CD8-positive, alpha-beta memory T cell (primary cell): Measurements from ENCODE around the gene ARFIP1. TPM values are rescaled to one million over a fixed set of nuclear protein-coding genes. Genes with fewer than 3 reads are reported as not detected.

Source experiments
- CTCF ChIA-PET: fragments of 350-600 bp; sonication (Branson Sonifier 250); formaldehyde crosslinking; loops from one replicate; lab custom pipeline; 2021; ENCODE audit warnings: antibody characterized with exemption; lab: Charles Lee
- POLR2A ChIA-PET: fragments of 350-600 bp; sonication (Branson Sonifier 250); formaldehyde crosslinking; loops from one replicate; lab custom pipeline; 2021; ENCODE audit warnings: antibody characterized with exemption; lab: Charles Lee
- DNase-seq, 5 donors: peaks; one replicate each; pipeline versions ENCODE4 v3.0.0 to v3.0.0-alpha.2; 2020 to 2022; ENCODE audit warnings: mixed read lengths in 1 of 5
- H3K27ac ChIP-seq: one replicate; pipeline ENCODE4 v1.7.0; 2013; ENCODE audit warnings: low read depth, mild to moderate bottlenecking, low read length, moderate library complexity
- H3K27me3 ChIP-seq: 2 replicates; pipeline ENCODE4 v1.7.0; 2013; ENCODE audit warnings: low read length, mild to moderate bottlenecking; ENCODE audit not compliant: insufficient read depth, poor library complexity, severe bottlenecking
- H3K36me3 ChIP-seq: 2 replicates; pipeline ENCODE4 v1.7.0; 2013; ENCODE audit warnings: mild to moderate bottlenecking, low read length, moderate library complexity; ENCODE audit not compliant: insufficient read depth
- H3K4me1 ChIP-seq: 2 replicates; pipeline ENCODE4 v1.7.0; 2013; ENCODE audit warnings: mild to moderate bottlenecking, low read length, moderate library complexity; ENCODE audit not compliant: insufficient read depth
- H3K4me3 ChIP-seq: 2 replicates; pipeline ENCODE4 v1.7.0; 2013; ENCODE audit warnings: mild to moderate bottlenecking, low read length
- H3K9me3 ChIP-seq: 2 replicates; pipeline ENCODE4 v1.7.0; 2013; ENCODE audit warnings: mild to moderate bottlenecking, low read length
- H3K27ac Mint-ChIP-seq, 8 donors: one replicate each; pipeline ENCODE4 v1.8.0; 2020 to 2021; ENCODE audit warnings: mixed read lengths in 8 of 8, mild to moderate bottlenecking in 6 of 8, inconsistent platforms in 3 of 8, moderate library complexity in 3 of 8
- H3K27me3 Mint-ChIP-seq, 2 donors: one replicate each; pipeline ENCODE4 v1.8.0; 2020 to 2021; ENCODE audit warnings: mixed read lengths in 2 of 2, mild to moderate bottlenecking in 1 of 2, moderate library complexity in 1 of 2
- H3K36me3 Mint-ChIP-seq, 3 donors: one replicate each; pipeline ENCODE4 v1.8.0; 2020 to 2021; ENCODE audit warnings: mixed read lengths in 3 of 3, inconsistent platforms in 1 of 3, mild to moderate bottlenecking in 1 of 3
- H3K4me1 Mint-ChIP-seq, 3 donors: one replicate each; pipeline ENCODE4 v1.8.0; 2020 to 2021; ENCODE audit warnings: mixed read lengths in 3 of 3, inconsistent platforms in 1 of 3, mild to moderate bottlenecking in 1 of 3
- H3K4me3 Mint-ChIP-seq, 7 donors: one replicate each; pipeline ENCODE4 v1.8.0; 2020 to 2021; ENCODE audit warnings: mixed read lengths in 7 of 7, mild to moderate bottlenecking in 6 of 7, moderate library complexity in 4 of 7, inconsistent platforms in 2 of 7
- H3K9me3 Mint-ChIP-seq, 5 donors: one replicate each; pipeline ENCODE4 v1.8.0; 2020 to 2022; ENCODE audit warnings: mixed read lengths in 5 of 5, mild to moderate bottlenecking in 3 of 5, moderate library complexity in 2 of 5, inconsistent platforms in 1 of 5
- polyA plus RNA-seq: library from polyadenylated mRNA; unstranded; fragments of 300-500 nt; fragmentation: Illumina TruSeq; gene quantifications from one replicate; pipeline ENCODE4 v1.2.3, GENCODE V29; 2021
- total RNA-seq, 2 experiments: library from RNA; stranded (reverse); gene quantifications; one replicate each; pipeline ENCODE4 v1.2.3, GENCODE V29; 2021

Gene ARFIP1
- total and polyA plus RNA-seq, 3 experiments from 2014 or later, result 13.1 to 15.3 (median 14.0) TPM

GRCh38 chr4:152954741-152955140, 175.0 kb downstream of the ARFIP1 start:
- ChIA-PET POLR2A (no interaction called here), CTCF (no interaction called here)
- H3K9me3 ChIP-seq, result no peaks in the 10 kb centered on the region
- H3K9me3 Mint-ChIP-seq, result no peaks in the 10 kb centered on the region
- no peak overlapping the region for H3K27ac Mint-ChIP-seq
- no peak overlapping the region for H3K4me3 Mint-ChIP-seq
- H3K27ac ChIP-seq, result no peak overlapping the region
- peaks cover 0 to 8% (median 5%) of the 10 kb centered on the region in 3 donors for H3K4me1 Mint-ChIP-seq
- no peak overlapping the region for H3K4me3 ChIP-seq
- no peak for DNase-seq
- no peaks in the 10 kb centered on the region for H3K36me3 Mint-ChIP-seq
- no peaks in the 10 kb centered on the region for H3K36me3 ChIP-seq
- H3K4me1 ChIP-seq, result no peaks in the 10 kb centered on the region
- H3K27me3 ChIP-seq, result no peaks in the 10 kb centered on the region
- peaks cover 11 to 21% of the 10 kb centered on the region in 2 donors for H3K27me3 Mint-ChIP-seq

- POLR2A ChIA-PET, result no interaction called here
- CTCF ChIA-PET, result interaction anchor here (1.2 kb wide), 1 partner anchor 13 kb away, joined by 3 read pairs; no protein-coding TSS in a partner anchor
- H3K4me1 ChIP-seq, result no peaks in the 10 kb centered on the region
Observed at GRCh38 chr4:152956147-152956546, 176.4 kb downstream of the ARFIP1 start.

GRCh38 chr4:152956650-152957436, 177.1 kb downstream of the ARFIP1 start:
- peak overlapping the region in 1 of 8 donors; percentile 31 for H3K27ac Mint-ChIP-seq
- peaks cover 4 to 9% of the 10 kb centered on the region in 2 donors for H3K27me3 Mint-ChIP-seq
- H3K4me3 Mint-ChIP-seq, result no peak overlapping the region
- no peaks in the 10 kb centered on the region for H3K36me3 Mint-ChIP-seq
- Histone ChIP-seq H3K27ac (no peak overlapping the region), H3K9me3 (no peaks in the 10 kb centered on the region), H3K4me1 (no peaks in the 10 kb centered on the region), H3K4me3 (no peak overlapping the region), H3K27me3 (no peaks in the 10 kb centered on the region), H3K36me3 (no peaks in the 10 kb centered on the region)
- ChIA-PET CTCF (interaction anchor here (1.2 kb wide), 1 partner anchor 14 kb away, joined by 3 read pairs; no protein-coding TSS in a partner anchor), POLR2A (no interaction called here)
- H3K4me1 Mint-ChIP-seq, result peaks cover 0 to 8% (median 5%) of the 10 kb centered on the region in 3 donors
- no peak for DNase-seq
- no peaks in the 10 kb centered on the region for H3K9me3 Mint-ChIP-seq

More at GRCh38 chr4:152956147-152956546, 176.4 kb downstream of the ARFIP1 start:
- Mint-ChIP-seq H3K36me3 (no peaks in the 10 kb centered on the region), H3K27me3 (peaks cover 4 to 11% of the 10 kb centered on the region in 2 donors), H3K4me3 (no peak overlapping the region), H3K27ac (no peak overlapping the region), H3K9me3 (no peaks in the 10 kb centered on the region), H3K4me1 (peaks cover 0 to 8% (median 5%) of the 10 kb centered on the region in 3 donors)
- no peak for DNase-seq
- Histone ChIP-seq H3K36me3 (no peaks in the 10 kb centered on the region), H3K4me3 (no peak overlapping the region), H3K27me3 (no peaks in the 10 kb centered on the region), H3K27ac (no peak overlapping the region), H3K9me3 (no peaks in the 10 kb centered on the region)

- no peak overlapping the region for H3K4me3 Mint-ChIP-seq
- H3K27ac Mint-ChIP-seq, result peak overlapping the region in 4 of 8 donors; percentile 5 to 79 (median 20)
- ChIA-PET CTCF (no interaction called here), POLR2A (no interaction called here)
- Histone ChIP-seq H3K27ac (no peak overlapping the region), H3K4me3 (no peak overlapping the region), H3K4me1 (no peaks in the 10 kb centered on the region), H3K9me3 (no peaks in the 10 kb centered on the region), H3K27me3 (no peaks in the 10 kb centered on the region), H3K36me3 (no peaks in the 10 kb centered on the region)
- no peaks in the 10 kb centered on the region for H3K9me3 Mint-ChIP-seq
- H3K36me3 Mint-ChIP-seq, result no peaks in the 10 kb centered on the region
- H3K4me1 Mint-ChIP-seq, result peaks cover 0 to 8% (median 5%) of the 10 kb centered on the region in 3 donors
- DNase-seq, result no peak
- H3K27me3 Mint-ChIP-seq, result peaks cover 4 to 5% of the 10 kb centered on the region in 2 donors
Observed at GRCh38 chr4:152957437-152958171, 177.8 kb downstream of the ARFIP1 start.

- no peaks in the 10 kb centered on the region for H3K9me3 Mint-ChIP-seq
- H3K27me3 Mint-ChIP-seq, result peaks cover 0 to 5% of the 10 kb centered on the region in 2 donors
- H3K4me1 Mint-ChIP-seq, result peaks cover 0 to 8% (median 5%) of the 10 kb centered on the region in 3 donors
- peak overlapping the region in 1 of 7 donors; percentile 1 for H3K4me3 Mint-ChIP-seq
- Histone ChIP-seq H3K27ac (no peak overlapping the region), H3K9me3 (no peaks in the 10 kb centered on the region), H3K4me3 (no peak overlapping the region), H3K36me3 (no peaks in the 10 kb centered on the region), H3K27me3 (no peaks in the 10 kb centered on the region), H3K4me1 (no peaks in the 10 kb centered on the region)
- no peaks in the 10 kb centered on the region for H3K36me3 Mint-ChIP-seq
- DNase-seq, result no peak
- CTCF ChIA-PET, result no interaction called here
- H3K27ac Mint-ChIP-seq, result no peak overlapping the region
- POLR2A ChIA-PET, result no interaction called here
Observed at GRCh38 chr4:152959080-152959479, 179.3 kb downstream of the ARFIP1 start.

GRCh38 chr4:152960082-152960481, 180.3 kb downstream of the ARFIP1 start:
- no peaks in the 10 kb centered on the region for H3K9me3 ChIP-seq
- H3K27me3 Mint-ChIP-seq, result peaks cover 0 to 5% of the 10 kb centered on the region in 2 donors
- no peaks in the 10 kb centered on the region for H3K36me3 ChIP-seq
- H3K36me3 Mint-ChIP-seq, result no peaks in the 10 kb centered on the region
- CTCF ChIA-PET, result no interaction called here
- H3K4me3 ChIP-seq, result no peak overlapping the region
- H3K27ac Mint-ChIP-seq, result no peak overlapping the region
- H3K9me3 Mint-ChIP-seq, result no peaks in the 10 kb centered on the region
- H3K27ac ChIP-seq, result no peak overlapping the region
- POLR2A ChIA-PET, result no interaction called here
- no peaks in the 10 kb centered on the region for H3K27me3 ChIP-seq
- peaks cover 0 to 8% (median 5%) of the 10 kb centered on the region in 3 donors for H3K4me1 Mint-ChIP-seq
- H3K4me3 Mint-ChIP-seq, result no peak overlapping the region
- no peak for DNase-seq
- H3K4me1 ChIP-seq, result no peaks in the 10 kb centered on the region

- H3K36me3 Mint-ChIP-seq, result no peaks in the 10 kb centered on the region
- ChIA-PET POLR2A (no interaction called here), CTCF (no interaction called here)
- no peak overlapping the region for H3K4me3 Mint-ChIP-seq
- H3K4me1 Mint-ChIP-seq, result peaks cover 0 to 8% (median 5%) of the 10 kb centered on the region in 3 donors
- Histone ChIP-seq H3K9me3 (no peaks in the 10 kb centered on the region), H3K27ac (no peak overlapping the region), H3K27me3 (no peaks in the 10 kb centered on the region), H3K36me3 (no peaks in the 10 kb centered on the region), H3K4me3 (no peak overlapping the region), H3K4me1 (no peaks in the 10 kb centered on the region)
- peaks cover 0 to 5% of the 10 kb centered on the region in 2 donors for H3K27me3 Mint-ChIP-seq
- H3K27ac Mint-ChIP-seq, result no peak overlapping the region
- DNase-seq, result no peak
- no peaks in the 10 kb centered on the region for H3K9me3 Mint-ChIP-seq
Observed at GRCh38 chr4:152961014-152961772, 181.4 kb downstream of the ARFIP1 start.
